Gastrocnemius medialis (tissue), 4 donors: Measurements from ENCODE around the gene PRIMPOL. TPM values are rescaled to one million over a fixed set of nuclear protein-coding genes. Genes with fewer than 3 reads are reported as not detected.

Source experiments
- ATAC-seq, 2 donors: fragments of 150-250 bp; one replicate each; pipeline ENCODE4 v1.9.1; 2016
- DNase-seq, 2 donors: peaks; one replicate each; pipeline ENCODE4 v3.0.0-alpha.2; 2019
- H3K27ac ChIP-seq, 4 donors: fragments of 200-600 bp; sonication (generic); 1 replicate in 1 of 4; 2 replicates in 3 of 4; pipeline ENCODE4 v1.5.1; 2016 to 2018; ENCODE audit warnings: mild to moderate bottlenecking in 2 of 4, moderate library complexity in 1 of 4
- H3K27me3 ChIP-seq, 3 donors: fragments of 200-600 bp; sonication (generic) in 2 of 3; 1 replicate in 1 of 3; 2 replicates in 2 of 3; pipeline versions ENCODE4 v1.5.1 to v1.6.0; 2016 to 2019; ENCODE audit warnings: mild to moderate bottlenecking in 1 of 3, moderate library complexity in 1 of 3
- H3K36me3 ChIP-seq, 2 donors: fragments of 200-600 bp; sonication (generic) in 1 of 2; one replicate each; pipeline ENCODE4 v1.5.1; 2017 to 2018
- H3K4me1 ChIP-seq, 2 donors: fragments of 200-600 bp; sonication (generic) in 1 of 2; one replicate each; pipeline ENCODE4 v1.5.1; 2016 to 2017; ENCODE audit warnings: mild to moderate bottlenecking in 2 of 2
- H3K4me3 ChIP-seq, 4 donors: fragments of 200-600 bp; sonication (generic) in 3 of 4; 1 replicate in 1 of 4; 2 replicates in 3 of 4; pipeline ENCODE4 v1.5.1; 2016 to 2019; ENCODE audit warnings: mild to moderate bottlenecking in 2 of 4
- H3K9me3 ChIP-seq, 3 donors: fragments of 200-600 bp; sonication (generic) in 2 of 3; 1 replicate in 1 of 3; 2 replicates in 2 of 3; pipeline ENCODE4 v1.5.1; 2016 to 2019
- POLR2A ChIP-seq, 2 donors: fragments of 450-650 bp; IDR thresholded peaks; one replicate each; pipeline ENCODE4 v1.6.1; 2017; ENCODE audit warnings: antibody characterized with exemption in 2 of 2, mild to moderate bottlenecking in 2 of 2, moderate library complexity in 2 of 2
- in situ Hi-C, 4 donors: fragments of 200-750 bp; cut with MboI; loops; one replicate each; pipeline versions ENCODE4 v1.15.0 to v1.8.0; 2017; ENCODE audit warnings: low sequenced_read_pairs in 4 of 4
- intact Hi-C: fragments of 100-400 bp; cut with DNase I; formaldehyde crosslinking; loops from one replicate; pipeline ENCODE4 v1.15.1; 2023; ENCODE audit warnings: low total_unique reads
- total RNA-seq, 4 donors: library from RNA; depleted of rRNA; stranded (reverse); fragments of >200 nt; gene quantifications; one replicate each; pipeline versions ENCODE4 v1.1.0 to v1.2.3, GENCODE V29; 2016
- TF ChIP-seq, protein P1 (sequence below), 5 experiments: fragments of 450-650 bp in 3 of 5; fragments of 200-600 bp in 2 of 5; sonication (generic) in 2 of 5; IDR thresholded peaks in 4 of 5; conservative IDR thresholded peaks in 1 of 5; 1 replicate in 4 of 5; 2 replicates in 1 of 5; pipeline ENCODE4 v1.5.1; 2016 to 2019; ENCODE audit warnings: antibody characterized with exemption in 5 of 5, mild to moderate bottlenecking in 3 of 5, moderate library complexity in 3 of 5

PRIMPOL gene
- total RNA-seq, 4 donors from 2014 or later: 5.9 to 11.1 (median 10.7) TPM

DNA sequence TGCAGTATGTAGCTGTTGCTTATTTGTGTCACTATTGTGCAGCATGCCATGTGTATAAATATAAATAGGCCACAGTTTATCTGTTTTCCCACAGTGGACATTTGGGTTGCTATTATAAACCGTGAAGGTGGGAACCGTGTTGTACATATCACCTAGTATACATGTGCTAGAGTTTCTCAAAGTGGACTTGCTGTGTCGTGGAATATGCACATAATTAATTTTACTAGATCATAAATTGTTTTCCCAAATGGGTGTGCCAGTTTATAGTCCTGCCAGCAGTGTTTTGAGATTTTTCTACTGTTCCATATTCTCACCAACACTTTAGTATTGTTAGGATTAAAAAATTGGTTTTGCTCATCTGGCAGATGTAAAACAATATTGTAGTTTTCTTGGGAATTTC lies 38.5 kb downstream of the PRIMPOL start:
- Histone ChIP-seq H3K27me3 (no peaks in the 10 kb centered on the region), H3K4me1 (no peaks in the 10 kb centered on the region), H3K4me3 (no peak overlapping the region), H3K27ac (no peak overlapping the region), H3K9me3 (no peaks in the 10 kb centered on the region), H3K36me3 (peaks cover 0 to 14% of the 10 kb centered on the region in 2 donors)
- DNase-seq (no peak), ATAC-seq (no peak)
- in situ Hi-C loops: no loop called here
- no peak for TF ChIP-seq POLR2A (IDR thresholded peaks at IDR 0.05)
- TF ChIP-seq, protein P1, sequence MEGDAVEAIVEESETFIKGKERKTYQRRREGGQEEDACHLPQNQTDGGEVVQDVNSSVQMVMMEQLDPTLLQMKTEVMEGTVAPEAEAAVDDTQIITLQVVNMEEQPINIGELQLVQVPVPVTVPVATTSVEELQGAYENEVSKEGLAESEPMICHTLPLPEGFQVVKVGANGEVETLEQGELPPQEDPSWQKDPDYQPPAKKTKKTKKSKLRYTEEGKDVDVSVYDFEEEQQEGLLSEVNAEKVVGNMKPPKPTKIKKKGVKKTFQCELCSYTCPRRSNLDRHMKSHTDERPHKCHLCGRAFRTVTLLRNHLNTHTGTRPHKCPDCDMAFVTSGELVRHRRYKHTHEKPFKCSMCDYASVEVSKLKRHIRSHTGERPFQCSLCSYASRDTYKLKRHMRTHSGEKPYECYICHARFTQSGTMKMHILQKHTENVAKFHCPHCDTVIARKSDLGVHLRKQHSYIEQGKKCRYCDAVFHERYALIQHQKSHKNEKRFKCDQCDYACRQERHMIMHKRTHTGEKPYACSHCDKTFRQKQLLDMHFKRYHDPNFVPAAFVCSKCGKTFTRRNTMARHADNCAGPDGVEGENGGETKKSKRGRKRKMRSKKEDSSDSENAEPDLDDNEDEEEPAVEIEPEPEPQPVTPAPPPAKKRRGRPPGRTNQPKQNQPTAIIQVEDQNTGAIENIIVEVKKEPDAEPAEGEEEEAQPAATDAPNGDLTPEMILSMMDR (IDR thresholded peaks at IDR 0.05 in 4 of 5, conservative IDR thresholded peaks at IDR 0.05 in 1 of 5): no peak
- intact Hi-C loops: no loop called here

DNA sequence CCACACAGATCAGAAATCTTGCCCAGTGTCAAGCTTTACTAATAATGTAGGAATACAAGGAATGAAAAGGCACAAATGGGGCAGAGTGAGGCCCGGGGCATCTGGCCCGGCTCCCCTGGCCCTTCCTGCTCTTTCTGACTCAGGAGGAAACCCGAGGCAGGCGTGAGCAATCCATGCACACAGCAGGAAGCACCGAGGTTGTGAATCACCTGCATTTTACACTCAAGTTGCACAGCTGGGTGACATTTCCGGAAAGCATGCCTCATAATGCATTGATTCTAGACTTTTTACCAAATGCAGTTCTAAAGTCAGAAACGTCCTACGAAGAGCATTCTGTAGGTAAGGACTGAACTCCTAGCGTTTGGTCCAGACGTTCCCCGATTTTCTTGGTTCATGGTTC lies 38.9 kb downstream of the PRIMPOL start:
- ATAC-seq: no peak
- intact Hi-C loops: no loop called here

DNA sequence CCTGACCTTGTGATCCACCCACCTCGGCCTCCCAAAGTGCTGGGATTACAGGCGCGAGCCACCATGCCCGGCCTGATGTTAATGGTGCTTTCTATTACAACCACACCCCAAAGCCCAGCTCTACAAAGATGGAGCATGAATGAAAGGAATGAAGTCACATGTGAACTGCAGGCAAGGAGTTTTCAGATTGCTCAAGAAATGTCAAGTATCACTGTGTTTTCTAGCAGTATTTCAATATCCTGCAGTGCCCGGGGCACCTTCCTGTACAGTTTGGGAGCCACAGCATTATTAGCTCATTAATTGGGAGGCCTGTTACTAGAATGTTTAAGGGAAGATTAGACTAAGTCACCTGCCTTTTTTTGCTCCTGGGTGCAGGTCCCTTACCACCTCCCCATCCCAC lies 40.1 kb downstream of the PRIMPOL start:
- DNase-seq (no peak), ATAC-seq (no peak)
- no peaks in the 10 kb centered on the region for H3K4me1 ChIP-seq
- H3K27me3 ChIP-seq: no peaks in the 10 kb centered on the region
- H3K4me3 ChIP-seq: no peak overlapping the region
- intact Hi-C loops (no loop called here), in situ Hi-C loops (no loop called here)
- no peak overlapping the region for H3K27ac ChIP-seq
- no peak for TF ChIP-seq POLR2A (IDR thresholded peaks at IDR 0.05)
- TF ChIP-seq, protein P1 (IDR thresholded peaks at IDR 0.05 in 4 of 5, conservative IDR thresholded peaks at IDR 0.05 in 1 of 5): no peak
- H3K9me3 ChIP-seq: no peaks in the 10 kb centered on the region
- H3K36me3 ChIP-seq: peaks cover 0 to 19% of the 10 kb centered on the region in 2 donors

More for the DNA sequence above, 38.9 kb downstream of the PRIMPOL start:
- in situ Hi-C loops: no loop called here
- DNase-seq: no peak
- Histone ChIP-seq H3K9me3 (no peaks in the 10 kb centered on the region), H3K36me3 (peaks cover 0 to 14% of the 10 kb centered on the region in 2 donors), H3K27ac (no peak overlapping the region), H3K27me3 (no peaks in the 10 kb centered on the region), H3K4me3 (no peak overlapping the region), H3K4me1 (no peaks in the 10 kb centered on the region)
- TF ChIP-seq POLR2A (IDR thresholded peaks at IDR 0.05): no peak
- TF ChIP-seq, protein P1 (IDR thresholded peaks at IDR 0.05 in 4 of 5, conservative IDR thresholded peaks at IDR 0.05 in 1 of 5): no peak

DNA sequence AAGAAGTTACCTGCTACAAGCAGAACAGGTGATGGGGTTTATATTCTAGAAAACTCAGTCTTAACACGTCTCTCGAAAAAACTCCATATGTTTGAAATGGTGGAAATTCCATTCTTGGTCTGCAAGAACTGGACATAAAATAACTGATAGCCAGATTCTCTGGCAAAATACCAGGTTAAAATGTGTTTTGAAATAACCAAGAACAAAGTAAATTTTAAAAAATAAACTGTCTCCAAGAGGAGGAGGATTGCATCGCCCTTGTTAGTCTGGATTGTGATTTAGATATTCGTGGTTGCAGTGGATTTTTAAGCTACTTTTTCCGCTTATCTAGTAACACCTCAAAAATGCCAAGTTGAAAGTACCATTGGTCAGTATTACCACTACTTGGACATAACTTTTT lies 43.5 kb downstream of the PRIMPOL start:
- no peaks in the 10 kb centered on the region for H3K4me1 ChIP-seq
- H3K36me3 ChIP-seq: peaks cover 0 to 25% of the 10 kb centered on the region in 2 donors
- no peaks in the 10 kb centered on the region for H3K9me3 ChIP-seq
- TF ChIP-seq, protein P1 (IDR thresholded peaks at IDR 0.05 in 4 of 5, conservative IDR thresholded peaks at IDR 0.05 in 1 of 5): no peak
- no peak for TF ChIP-seq POLR2A (IDR thresholded peaks at IDR 0.05)
- intact Hi-C loops: no loop called here
- no peak overlapping the region for H3K27ac ChIP-seq
- DNase-seq: no peak
- no peak overlapping the region for H3K4me3 ChIP-seq
- in situ Hi-C loops: no loop called here
- no peak for ATAC-seq
- H3K27me3 ChIP-seq: no peaks in the 10 kb centered on the region

DNA sequence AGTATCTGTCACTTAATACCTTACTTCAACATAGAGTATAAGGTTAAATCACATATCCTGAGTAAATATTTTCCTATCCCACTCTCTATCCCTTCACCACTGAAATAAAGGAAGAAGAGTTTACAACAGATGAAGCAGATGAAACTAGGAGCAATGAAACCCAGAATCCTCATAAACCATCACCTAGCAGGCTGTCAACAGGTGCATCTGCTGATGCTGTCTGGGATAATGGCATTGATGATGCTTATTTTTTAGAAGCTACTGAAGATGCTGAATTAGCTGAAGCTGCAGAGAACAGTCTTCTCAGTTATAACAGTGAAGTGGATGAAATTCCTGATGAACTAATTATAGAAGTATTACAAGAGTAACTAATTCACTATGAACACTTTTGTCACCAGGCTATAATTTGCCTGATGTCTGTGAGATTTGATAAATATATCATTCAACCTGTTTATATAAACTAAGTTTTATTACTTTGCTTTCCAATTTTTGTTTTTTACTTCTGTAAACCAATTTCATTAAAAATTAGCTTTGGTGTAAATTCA lies 44.9 kb downstream of the PRIMPOL start:
- Histone ChIP-seq H3K4me3 (no peak overlapping the region), H3K36me3 (peaks cover 0 to 25% of the 10 kb centered on the region in 2 donors), H3K4me1 (no peaks in the 10 kb centered on the region), H3K9me3 (no peaks in the 10 kb centered on the region), H3K27ac (no peak overlapping the region), H3K27me3 (no peaks in the 10 kb centered on the region)
- in situ Hi-C loops: no loop called here
- ATAC-seq (no peak), DNase-seq (no peak)
- intact Hi-C loops: no loop called here
- TF ChIP-seq POLR2A (IDR thresholded peaks at IDR 0.05): no peak
- TF ChIP-seq, protein P1 (IDR thresholded peaks at IDR 0.05 in 4 of 5, conservative IDR thresholded peaks at IDR 0.05 in 1 of 5): no peak
